K562 treated with DMSO at 1 percent for 12 hours (cell line): ENCODE measurements around the gene USP6NL. TPM values are rescaled to one million over a fixed set of nuclear protein-coding genes. Genes with fewer than 3 reads are reported as not detected.

ENCODE experiments used
- total RNA-seq: library from RNA; unstranded; fragments of 300-600 nt; gene quantifications from 2 replicates; pipeline ENCODE4 v1.2.3, GENCODE V29; 2022; ENCODE audit not compliant: insufficient read depth

The USP6NL gene
- total RNA-seq = 6.6 and 21.9 TPM in 2 replicates

GRCh38 chr10:11611248-11612020 is at the start of gene USP6NL:
Gene USP6NL, minus strand, starts transcription at chr10:11611650. Its CDS starts 14,016 bp downstream, at chr10:11597634.

Other genes starting within 250 kb of the USP6NL start
- gene ECHDC3, start 130.7 kb upstream of the USP6NL start, total RNA-seq = 20.2 and 21.7 TPM in 2 replicates
- gene PROSER2, start 211.7 kb upstream of the USP6NL start, total RNA-seq = 4.7 and 5.6 TPM in 2 replicates